GM18505 (cell line): Measurements from ENCODE around the gene PKD2L1.
"Not testable (repeated sequence)": the region's sequence is repeated elsewhere in the genome, so short reads cannot be mapped to it uniquely, and the experiment has no call there.

Experiments used
- ATAC-seq: cut with Tn5 transposase; IDR thresholded peaks from one replicate; pipeline ENCODE4 v1.9.1; 2021; ENCODE audit not compliant: unreplicated experiment
- POLR2A ChIP-seq: IDR thresholded peaks from 4 replicates; pipeline ENCODE4 v1.6.1; 2011; ENCODE audit warnings: borderline replicate concordance; ENCODE audit not compliant: insufficient read depth, insufficient read length; ENCODE audit errors: extremely low read depth

The PKD2L1 gene

DNA sequence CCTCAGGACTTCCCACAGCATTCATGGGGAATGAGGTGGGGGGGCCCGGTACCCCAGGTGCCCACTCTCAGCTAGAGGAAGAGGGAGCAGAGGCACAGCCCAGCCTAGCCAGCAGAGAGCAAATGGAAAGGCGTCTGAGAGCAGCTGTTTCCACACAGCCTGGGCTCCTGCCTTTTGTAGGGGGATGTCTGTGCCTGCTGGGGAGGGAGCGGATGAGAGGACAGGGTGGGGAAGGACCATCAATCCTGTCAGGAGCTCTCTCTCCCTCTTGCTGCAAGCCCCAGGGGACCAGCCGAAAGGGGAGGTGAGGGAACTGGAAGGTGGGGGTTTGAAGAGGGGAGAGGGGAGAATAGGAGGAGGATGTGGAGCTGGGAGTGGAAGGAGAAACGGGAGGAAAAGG, at the start of gene PKD2L1:
TSS of gene PKD2L1 (minus strand) at position 150 of the 400 bp plus-strand sequence. CDS start at position 25, 125 bp downstream.
- no peak for TF ChIP-seq POLR2A
- ATAC-seq, result no peak

DNA sequence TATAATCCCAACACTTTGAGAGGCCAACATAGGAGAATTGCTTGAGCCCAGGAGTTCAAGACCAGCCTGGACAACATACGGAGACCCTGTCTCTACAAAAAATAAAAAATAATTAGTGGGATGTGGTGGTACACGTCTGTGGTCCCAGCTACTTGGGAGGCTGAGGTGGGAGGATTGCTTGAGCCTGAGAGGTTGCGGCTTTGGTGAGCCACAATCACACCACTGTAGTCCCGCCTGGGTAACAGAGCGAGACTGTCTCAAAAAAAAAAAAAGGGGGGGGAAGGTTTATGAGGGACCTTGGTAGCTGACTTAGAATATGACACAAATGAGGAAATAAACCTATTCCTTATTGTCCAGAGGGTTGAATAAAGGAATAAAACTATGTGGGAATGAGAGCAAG, 47.8 kb upstream of the PKD2L1 start:
- no peak for TF ChIP-seq POLR2A

DNA sequence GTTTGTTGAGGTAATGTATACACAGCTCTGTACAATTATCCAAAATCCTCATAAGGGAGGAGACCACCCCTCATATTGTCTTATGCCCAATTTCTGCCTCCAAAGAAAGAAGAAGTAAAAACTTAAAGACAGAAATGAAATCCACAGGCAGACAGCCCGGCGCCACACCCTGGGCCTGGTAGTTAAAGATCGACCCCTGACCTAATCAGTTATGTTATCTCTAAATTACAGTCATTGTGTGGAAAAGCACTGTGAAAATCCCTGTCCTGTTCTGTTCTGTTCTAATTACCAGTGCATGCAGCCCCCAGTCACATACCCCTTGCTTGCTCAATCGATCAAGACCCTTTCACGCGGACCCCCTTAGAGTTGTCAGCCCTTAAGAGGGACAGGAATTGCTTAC, 46.6 kb upstream of the PKD2L1 start:
- not testable (repeated sequence) for ATAC-seq

More for the DNA sequence above, 47.8 kb upstream of the PKD2L1 start:
- ATAC-seq, result no peak

DNA sequence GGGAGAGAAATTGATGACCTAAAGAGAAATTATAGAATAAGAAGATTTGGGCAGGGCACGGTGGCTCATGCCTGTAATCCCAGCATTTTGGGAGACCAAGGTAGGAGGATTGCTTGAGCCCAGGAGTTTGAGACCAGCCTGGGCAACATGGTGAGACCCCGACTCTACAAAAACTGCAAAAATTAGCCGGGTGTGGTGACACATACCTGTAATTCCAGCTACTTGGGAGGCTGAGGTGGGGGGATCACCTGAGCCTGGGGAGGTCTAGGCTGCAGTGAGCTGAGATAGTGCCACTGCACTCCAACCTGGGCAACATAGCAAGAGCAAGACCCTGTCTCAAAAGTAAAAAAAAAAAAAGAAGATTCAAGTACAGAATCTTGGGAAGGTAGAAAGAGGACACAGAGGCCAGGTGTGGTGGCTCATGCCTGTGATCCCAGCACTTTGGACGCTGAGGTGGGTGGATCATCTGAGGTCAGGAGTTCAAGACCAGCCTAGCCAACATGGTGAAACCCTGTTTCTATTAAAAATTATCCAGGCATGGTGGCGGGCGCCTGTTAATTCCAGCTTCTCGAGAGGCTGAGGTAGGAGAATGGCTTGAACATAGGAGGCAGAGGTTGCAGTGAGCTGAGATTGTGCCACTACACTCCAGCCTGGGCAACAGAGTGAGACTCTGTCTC, 44.8 kb upstream of the PKD2L1 start:
- not testable (repeated sequence) for ATAC-seq

DNA sequence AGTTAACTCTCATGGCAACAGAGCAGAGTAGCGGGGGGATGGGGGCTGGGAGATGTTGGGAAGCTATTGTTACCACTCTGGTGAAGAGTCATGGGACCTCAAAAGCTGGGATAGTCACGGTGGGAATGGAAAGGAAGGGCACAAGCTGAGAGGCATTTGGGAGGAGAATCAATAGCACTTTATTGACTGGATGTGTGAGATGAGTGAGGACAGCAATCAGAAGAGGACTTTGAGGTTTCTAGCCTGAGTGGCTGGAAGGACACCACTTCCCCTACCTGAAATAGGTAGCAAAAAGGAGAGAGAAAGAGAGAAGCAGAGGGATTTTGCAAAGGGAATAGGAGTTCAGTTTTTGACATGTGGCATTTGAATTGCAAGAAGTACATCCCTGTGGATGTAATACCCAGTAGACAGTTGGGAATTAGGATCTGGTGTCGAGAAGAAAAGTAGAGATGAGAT, 44.2 kb upstream of the PKD2L1 start:
- no peak for ATAC-seq
- TF ChIP-seq POLR2A, result no peak

DNA sequence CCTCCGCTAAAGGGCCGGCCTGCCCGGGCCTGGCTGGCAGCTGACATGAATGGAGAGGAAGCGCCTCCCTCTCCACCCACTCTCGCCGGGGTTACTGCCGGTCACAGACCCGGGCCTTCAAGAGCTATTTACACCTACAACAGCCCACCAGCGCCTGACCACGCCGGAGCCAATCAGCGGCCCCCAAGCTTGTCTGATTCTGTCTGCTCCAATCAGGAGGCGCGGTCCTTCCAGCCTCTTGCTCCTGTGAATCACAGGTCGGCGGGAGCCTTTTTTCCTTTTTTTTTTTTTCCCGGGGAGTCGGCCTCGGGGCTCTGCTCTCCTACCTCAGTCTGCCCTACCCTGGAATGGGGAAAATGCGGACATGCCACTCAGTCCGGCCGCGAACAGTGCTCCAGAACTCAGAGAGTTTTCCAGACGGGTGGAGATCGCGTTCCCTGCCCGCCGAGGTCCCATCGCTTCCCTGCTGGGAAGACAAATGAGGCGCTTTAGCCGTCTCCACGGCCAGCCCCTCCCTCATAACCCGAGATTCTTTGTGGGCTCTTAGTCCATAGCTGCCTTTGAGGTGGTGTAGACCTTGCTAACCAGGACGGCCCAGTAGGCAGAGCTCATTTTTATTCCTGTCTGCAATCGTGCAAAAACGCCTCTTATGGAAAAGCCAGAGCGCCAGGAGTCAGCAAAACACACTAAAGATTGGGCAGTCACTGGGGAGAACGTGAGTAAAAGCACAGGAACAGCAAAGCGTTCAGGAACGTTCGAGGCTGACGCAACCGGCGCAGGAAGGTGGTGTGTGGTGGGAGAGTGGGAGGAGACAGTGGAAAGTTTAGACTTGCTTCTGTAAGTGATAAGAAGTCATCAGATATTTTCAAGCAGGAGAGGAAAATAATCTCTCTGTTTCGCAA, 43.5 kb upstream of the PKD2L1 start:
- TF ChIP-seq POLR2A, result peak; percentile 71
- ATAC-seq, result peak; percentile 84

DNA sequence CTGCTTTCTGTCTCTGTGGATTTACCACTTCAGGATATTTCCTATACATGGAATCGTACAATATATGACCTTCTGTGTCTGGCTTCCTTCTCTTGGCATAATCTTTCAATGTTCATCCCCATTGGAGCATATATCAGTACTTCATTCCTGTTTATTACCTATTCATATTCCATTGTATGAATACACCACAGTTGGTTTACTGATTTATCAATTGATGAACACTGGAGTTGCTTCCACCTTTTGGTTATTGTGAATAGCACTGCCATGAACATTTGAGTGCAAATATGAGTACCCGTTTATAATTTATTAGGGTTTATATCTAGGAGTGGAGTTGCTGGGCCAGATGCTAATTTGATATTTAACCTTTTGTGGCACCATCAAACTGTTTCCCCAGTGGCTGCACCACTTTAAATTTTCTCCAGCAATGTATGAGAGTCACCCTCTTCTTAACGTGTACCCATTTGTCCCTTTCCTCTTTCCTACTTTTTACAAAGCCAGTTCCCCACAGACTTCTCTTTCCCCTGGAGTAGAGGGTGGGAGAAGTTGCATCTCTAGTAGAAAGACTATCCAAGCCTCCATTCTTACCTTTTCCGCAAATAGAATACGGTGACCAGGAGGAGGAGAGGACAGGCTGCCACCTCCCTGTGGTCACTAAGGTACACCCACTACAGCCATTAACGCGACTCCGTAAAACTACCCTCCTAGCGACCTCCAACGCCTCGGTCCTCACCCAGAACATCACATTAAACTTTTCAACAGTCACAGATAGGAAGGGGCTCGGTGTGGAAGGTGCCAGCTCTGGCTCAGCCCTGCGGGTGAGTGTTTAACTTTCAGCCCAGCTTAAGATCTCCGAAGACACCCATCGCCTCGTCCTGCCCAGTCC, 42.6 kb upstream of the PKD2L1 start:
- ATAC-seq, result no peak
- TF ChIP-seq POLR2A, result no peak

DNA sequence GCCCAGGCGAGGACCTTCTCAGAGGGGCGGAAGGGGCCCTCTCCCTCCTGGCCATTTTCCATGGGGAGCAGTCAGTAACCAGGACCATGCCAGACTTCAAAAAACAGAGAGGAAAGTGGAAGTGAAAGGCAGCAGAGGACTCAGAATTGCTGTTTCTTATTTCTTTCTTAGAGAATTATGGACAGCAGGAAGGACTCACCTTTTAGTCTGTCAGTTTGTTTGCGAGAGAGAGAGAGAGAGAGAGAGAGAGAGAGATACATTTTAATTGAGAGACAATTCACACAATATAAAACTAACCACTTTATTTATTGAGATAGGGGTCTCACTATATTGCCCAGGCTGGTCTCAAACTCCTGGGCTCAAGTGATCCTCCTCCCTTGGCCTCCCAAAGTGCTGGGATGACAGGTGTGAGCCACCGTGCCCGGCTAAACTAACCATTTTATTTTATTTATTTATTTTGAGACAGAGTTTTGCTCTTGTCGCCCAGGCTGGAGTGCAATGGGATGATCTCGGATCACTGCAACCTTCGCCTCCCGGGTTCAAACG, 41.5 kb upstream of the PKD2L1 start:
- TF ChIP-seq POLR2A, result no peak
- ATAC-seq, result no peak

DNA sequence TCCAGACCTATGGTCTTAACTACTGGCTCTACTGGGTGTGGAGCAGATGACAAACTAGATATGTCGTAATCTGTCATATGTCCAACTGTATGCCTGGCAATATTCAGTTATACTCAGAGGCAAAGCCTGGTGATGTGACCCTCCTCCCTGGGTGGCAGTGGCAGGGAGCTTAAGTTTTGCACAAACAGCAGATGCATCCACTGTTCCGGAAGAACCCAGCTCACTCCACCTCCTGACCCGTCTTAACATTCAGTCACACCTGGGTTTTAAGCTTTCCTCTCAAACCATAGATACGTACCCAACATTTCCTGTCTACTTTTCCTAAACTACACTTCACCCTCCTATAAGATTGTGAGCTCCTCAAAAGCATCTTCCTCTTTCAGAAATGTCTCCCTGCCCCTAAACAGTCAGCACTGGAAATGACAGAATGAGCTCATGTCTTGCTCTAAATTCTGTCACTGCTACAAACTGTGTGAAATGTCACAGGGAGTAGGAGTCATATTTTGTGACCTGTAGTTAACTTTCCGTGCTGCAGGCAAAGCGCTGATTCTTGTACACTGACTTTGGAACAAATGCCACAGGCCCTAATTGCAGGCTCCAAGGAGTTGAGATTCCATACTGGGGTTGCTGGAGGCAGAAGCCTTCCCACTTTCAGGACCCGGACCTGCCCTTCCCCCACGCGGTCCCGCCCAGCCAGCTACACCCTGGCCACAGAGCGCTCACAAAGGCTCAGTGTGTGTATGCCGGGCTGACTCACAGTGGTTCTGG, 40.9 kb upstream of the PKD2L1 start:
- no peak for TF ChIP-seq POLR2A

DNA sequence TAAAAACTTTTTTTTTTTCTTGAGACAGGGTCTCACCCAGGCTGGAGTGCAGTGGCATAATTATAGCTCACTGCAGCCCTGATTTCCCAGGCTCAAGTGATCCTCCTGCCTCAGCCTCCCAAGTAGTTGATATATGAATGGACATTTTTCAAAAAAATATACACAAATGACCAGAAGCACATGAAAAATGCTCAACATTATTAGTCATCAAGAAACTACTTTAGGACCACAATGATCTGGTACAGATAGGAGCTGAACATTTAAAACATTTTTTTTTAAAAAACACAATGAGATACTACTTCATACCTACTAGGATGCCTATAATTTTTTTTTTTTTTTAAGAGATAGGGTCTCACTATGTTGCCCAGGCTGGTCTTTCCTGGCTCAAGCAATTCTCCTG, 38.7 kb upstream of the PKD2L1 start:
- TF ChIP-seq POLR2A, result no peak
- no peak for ATAC-seq

More for the DNA sequence above, 40.9 kb upstream of the PKD2L1 start:
- ATAC-seq, result no peak

DNA sequence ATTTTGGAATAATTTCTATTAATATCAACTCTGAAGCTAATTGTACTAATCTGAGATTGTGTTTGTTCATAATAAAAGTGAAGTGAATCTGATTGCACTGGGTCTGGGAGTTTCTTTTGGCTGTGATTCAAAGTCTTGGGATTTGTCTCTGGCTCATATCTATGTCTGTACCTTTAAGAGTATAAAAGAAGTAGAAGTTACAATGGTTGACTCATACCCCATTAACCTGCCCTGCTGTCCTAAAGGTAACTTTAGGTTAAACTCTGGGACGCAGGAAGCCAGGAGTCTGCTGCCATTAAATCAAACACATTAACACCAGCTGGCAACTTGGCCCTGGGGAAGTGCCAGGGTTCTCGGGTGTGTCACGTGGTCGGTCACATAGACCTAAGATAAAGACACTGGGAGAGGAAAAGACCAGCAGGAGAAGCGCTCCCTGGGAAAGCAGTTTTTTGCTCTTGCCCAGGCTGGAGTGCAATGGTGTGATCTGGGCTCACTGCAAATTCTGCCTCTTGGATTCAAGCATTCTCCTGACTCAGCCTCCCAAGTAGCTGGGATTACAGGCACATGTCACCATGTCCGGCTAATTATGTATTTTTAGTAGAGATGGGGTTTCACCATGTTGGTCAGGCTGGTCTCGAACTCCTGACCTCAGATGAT, 34.8 kb upstream of the PKD2L1 start:
- ATAC-seq, result no peak
- TF ChIP-seq POLR2A, result no peak

DNA sequence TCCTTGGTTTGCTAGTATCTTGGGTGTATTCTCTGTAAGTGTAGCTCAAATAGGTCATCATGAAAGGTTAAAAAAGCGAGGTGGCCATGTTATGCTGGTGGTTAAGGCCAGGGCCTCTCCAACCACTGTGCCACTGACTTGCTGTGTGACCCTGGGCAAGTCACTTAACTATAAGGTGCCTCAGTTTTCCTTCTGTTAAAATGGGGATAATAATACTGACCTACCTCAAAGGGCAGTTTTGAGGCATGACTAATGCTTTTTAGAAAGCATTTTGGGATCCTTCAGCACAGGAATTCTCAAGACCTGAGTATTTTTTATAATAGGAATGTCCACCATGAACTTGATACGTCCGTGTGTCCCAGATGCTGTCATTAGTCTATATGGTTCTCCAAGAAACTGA, 34.1 kb upstream of the PKD2L1 start:
- no peak for TF ChIP-seq POLR2A
- ATAC-seq, result no peak
